ENCODE measurements around the gene TRAPPC5.

Gene TRAPPC5

DNA sequence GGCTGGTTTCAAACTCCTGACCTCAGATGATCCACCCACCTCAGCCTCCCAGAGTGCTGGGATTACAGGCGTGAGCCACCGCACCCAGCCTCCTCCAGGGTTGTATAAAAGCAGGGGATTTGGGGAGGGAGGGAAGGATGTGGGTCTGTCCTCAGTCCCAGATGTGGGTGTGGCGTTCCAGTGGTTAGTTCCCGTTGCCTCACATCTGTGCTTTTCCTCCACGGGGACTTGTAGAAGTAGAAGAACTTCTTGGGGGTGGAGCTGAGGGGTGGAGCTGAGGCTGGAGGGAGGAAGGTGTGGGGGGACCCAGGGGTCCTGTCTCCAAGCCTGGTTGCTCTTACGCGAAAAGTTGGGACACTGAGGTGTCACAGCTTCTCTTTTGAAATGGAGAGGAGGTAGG lies 4.3 kb upstream of the TRAPPC5 start:
- DNase-seq (ENCODE audit: low read depth in 2 of 2) = no peak

DNA sequence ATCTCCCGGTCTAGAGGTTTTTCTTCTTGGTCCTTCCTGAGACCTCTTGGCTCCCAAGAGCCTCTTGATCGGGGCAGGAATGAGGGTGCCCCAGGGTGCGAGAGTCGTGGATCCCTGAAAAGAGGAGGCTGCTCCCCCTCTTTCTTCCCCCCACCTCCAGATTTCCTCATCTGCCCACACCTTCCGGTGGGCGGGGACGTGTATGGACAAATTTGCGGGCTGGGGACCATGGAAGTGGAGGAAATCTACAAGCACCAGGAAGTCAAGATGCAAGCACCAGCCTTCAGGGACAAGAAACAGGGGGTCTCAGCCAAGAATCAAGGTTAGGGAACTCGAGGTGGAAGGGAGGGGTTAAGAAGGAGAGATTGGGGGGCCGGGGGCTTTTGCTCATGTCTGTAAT lies 3.8 kb upstream of the TRAPPC5 start, which contains the start of gene MCEMP1:
TSS of gene MCEMP1 (plus strand) at position 237 of the 400 bp plus-strand sequence. CDS start at position 268, 31 bp downstream.
- DNase-seq (ENCODE audit: low read depth in 2 of 2) = no peak

DNA sequence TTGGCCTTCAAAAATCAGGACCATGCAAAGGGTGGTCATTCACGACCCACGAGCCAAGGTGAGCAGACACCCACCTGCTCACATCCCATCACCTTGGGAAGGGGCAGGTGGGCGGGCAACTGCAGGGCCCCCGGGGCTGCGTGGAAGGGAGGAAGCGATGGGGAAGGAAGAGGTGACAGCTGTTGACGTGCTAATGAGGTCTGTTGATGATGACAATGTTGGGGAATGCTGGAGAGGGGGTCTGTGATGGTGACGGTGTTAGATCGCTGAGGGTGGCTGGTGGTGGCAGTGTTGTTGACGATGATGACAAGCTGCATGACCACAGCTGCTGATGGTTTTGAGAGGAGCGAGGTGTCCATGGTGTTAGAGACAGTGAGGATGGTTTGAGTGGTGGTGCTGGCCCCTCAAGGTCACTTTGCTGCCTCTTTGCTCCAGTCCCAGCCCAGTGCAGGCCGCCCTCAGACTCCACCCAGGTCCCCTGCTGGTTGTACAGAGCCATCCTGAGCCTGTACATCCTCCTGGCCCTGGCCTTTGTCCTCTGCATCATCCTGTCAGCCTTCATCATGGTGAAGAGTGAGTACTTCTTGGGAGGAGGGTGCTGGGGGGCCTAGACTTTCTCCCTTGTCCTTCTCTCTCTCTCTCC lies 2.8 kb upstream of the TRAPPC5 start:
- DNase-seq (ENCODE audit: low read depth in 2 of 2) = no peak

DNA sequence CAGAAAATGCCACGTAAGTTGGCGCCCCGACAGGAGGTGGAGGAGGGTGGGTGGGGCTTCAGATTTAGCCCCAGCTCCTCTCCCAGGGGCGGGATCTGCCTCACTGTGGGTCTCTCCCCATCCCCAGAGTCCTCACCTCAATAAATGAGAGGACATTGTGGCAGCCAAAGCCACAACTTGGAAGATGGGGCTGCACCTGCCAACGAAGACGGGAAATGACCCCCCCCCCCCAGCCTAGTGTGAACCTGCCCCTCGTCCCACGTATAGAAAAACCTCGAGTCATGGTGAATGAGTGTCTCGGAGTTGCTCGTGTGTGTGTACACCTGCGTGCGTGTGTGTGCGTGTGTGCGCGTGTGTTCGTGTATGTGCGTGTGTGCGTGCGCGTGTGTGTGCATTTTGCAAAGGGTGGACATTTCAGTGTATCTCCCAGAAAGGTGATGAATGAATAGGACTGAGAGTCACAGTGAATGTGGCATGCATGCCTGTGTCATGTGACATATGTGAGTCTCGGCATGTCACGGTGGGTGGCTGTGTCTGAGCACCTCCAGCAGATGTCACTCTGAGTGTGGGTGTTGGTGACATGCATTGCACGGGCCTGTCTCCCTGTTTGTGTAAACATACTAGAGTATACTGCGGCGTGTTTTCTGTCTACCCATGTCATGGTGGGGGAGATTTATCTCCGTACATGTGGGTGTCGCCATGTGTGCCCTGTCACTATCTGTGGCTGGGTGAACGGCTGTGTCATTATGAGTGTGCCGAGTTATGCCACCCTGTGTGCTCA lies 1.5 kb upstream of the TRAPPC5 start:
- peak; percentile 39 to 54 for DNase-seq (ENCODE audit: low read depth in 2 of 2)

DNA sequence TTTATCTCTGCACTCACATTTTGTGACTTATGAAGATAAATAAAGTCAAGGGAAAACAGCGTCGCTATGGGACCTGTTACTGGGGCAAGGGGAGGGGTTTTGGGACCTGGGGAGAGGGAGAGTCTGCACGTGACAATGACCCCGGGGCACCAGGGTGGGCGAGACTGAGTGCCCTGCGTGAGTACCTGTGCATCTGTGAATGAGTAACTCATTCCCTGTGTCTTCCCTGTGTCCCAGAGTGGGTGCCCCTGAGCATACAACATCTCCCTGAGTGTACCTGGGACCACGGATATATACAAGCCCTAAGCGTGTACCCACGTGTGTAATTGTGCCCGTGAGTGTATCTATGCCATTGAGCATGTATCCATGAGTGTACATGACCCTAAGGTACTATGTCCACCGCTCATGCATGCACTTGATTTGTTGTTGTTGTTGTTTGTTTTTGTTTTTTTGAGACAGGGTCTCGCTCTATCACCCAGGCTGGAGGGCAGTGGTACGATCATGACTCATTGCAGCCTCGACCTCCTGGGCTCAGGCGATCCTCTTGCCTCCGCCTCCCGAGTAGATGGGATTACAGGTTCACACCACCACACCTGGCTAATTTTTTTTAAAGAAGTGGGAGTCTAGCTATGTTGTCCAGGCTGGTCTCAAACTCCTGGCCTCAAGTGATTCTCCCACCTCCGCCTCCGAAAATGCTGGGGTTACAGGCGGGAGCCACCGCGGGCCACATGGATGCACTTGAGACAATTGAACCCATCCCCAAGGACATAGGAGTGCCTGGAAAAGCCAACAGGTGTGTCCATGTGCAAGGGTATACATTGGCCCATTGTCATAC lies 645 bp upstream of the TRAPPC5 start:
- no peak for DNase-seq (ENCODE audit: low read depth in 2 of 2)

DNA sequence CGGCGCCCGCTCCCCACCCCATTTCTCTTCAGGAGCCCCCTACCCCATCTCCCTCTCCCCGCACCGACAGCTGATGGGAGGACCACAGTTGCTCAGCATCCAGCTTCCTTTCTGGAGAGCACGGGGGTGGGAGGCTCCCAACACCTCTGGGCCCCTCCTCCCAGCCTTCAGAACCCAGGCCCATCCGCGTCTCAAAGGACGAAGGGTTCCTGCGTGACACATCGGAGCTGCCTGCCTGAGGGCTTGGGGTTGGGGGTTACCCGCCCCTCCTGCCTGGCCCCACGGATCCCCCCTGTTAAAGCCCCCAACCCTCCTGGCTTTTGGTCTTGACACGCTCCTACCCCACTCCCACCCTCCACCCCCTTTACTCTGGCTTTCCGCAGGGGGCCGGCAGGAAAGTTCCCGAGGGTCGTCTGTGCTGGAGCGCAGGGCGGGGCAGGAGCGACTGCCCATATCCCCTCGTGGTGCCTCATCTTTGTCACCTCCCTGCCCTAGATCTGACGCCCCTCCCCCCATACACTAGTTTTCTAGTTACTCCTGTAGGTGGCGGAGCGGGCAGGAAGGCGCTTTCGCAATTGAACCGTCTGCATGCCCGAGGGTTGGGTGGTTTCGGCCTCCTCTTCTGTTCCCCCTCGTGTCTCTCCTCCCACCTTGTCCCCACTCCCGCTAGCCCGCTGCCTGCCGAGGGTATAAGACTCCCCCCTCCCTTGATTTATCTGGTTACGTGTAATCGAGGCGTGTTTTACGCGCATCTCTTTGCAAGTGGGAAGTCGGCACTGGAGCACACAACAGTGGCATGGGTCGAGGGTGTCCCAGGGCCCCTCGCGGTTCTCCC lies 924 bp downstream of the TRAPPC5 start:
- peak; percentile 61 to 85 for DNase-seq (ENCODE audit: low read depth in 2 of 2)

DNA sequence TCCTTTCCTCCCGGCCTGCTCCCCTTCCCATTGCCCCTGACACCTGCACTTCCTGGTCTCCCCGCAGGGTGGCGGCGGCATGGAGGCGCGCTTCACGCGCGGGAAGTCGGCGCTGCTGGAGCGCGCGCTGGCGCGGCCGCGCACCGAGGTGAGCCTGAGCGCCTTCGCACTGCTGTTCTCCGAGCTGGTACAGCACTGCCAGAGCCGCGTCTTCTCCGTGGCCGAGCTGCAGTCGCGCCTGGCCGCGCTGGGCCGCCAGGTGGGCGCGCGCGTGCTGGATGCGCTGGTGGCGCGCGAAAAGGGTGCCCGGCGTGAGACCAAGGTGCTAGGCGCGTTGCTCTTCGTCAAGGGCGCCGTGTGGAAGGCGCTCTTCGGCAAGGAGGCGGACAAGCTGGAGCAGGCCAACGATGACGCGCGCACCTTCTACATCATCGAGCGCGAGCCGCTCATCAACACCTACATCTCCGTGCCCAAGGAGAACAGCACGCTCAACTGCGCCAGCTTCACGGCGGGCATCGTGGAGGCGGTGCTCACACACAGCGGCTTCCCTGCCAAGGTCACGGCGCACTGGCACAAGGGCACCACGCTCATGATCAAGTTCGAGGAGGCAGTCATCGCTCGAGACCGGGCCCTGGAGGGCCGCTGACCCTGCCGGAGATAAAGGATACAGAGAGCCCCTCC lies 1.7 kb downstream of the TRAPPC5 start:
- no peak for DNase-seq (ENCODE audit: low read depth in 2 of 2)

DNA sequence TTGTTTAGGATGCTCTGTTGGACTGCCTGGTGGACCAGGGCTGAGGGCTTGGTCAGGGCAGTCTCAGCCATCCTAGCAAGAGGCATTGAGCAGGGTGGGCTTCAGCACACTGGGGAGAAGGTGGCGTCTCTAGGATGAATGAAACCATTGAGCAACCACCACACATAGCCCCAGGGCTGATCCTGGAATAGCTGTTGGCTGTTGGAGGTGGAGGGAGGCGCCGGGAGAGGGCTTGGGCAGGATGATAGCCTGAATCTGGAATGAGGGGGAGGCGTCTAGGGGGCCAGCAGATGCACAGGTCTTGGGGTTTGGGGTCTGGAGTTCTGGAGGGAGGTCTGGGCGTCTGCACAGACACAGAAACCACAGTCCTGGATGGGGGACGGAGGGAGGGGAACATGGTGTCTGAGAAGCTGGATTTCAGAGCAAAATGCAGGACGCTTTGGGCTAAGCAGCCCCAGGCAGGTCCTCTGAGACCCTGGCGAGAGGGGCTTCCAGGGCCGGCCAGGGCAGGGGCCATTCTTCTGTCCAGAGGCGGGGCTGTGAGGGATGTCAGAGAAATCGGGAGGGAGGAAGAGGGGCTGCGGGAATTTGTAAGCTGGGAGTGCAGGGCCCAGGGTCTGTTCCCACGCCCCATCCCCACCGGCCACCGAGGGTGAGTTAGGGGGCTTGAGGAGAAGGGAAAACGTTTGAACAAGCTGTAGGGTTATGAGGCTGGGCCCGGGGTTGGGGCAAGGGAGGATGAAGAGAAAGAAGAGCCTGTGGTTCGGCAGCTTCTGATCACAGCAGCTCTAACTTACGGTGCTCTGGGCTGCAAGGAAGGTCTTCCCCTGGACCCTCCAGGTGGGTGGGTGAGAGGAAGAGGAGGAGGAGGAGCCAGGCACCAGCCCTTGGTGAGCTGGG lies 5.2 kb downstream of the TRAPPC5 start:
- no peak for DNase-seq (ENCODE audit: low read depth in 2 of 2)

DNA sequence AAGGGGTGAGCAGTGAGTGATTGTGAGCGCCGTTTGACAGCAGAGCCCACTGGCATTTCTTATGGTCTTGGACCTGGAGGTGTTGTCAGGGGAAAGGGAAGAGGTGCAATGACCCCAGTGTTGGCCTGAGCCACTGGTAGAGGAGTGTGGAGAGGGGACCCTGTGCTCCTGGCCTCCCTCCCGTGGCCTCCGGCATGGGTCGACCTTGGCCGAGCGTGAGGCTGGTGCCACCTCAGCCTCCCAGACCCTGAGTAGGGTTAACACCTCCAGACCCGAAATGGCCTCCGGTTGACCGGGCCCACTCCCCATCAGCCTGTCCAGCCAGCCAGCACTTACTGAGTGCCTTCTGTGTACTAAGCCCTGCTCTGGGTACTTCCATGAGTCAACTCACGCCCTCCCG lies 6.5 kb downstream of the TRAPPC5 start:
- DNase-seq (ENCODE audit: low read depth in 2 of 2) = no peak

DNA sequence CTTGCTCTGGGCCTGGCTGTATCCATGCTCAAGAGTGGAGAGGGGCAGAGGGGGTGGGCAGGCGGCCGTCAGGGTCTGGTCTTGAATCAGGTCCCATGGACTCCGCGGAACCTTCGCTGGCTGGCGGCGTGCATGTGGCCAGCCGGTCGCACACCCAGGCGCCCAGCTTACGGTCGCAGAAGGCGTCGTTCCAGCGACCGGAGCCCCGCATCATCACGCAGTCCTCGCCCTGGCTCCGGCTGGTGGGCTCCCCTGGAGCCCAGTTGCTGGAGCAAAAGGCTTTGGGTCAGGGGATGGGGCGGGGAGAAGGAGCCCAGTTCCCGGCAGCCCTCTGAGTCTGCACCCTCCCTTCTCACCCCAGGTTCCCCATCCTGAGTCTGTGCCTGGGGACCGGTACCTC lies 8.5 kb downstream of the TRAPPC5 start:
- DNase-seq (ENCODE audit: low read depth in 2 of 2) = no peak

DNA sequence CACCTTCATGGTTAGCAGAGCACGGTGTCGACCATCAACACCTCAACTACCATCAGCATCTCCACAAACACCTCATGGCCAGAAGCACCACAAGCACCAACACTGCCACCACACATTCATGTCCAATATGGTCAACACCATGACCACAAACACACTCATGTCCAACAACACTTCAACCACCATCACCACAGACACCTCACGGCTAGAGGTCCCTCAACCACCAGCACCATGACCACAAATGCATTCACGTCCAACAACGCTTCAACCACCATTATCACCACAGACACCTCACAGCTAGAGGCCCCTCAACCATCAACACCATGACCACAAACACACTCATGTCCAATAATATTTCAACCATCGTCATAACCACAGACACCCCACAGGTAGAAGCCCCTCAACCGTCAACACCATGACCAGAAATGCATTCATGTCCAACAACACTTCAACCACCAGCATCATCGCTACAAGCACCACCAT lies 10.2 kb downstream of the TRAPPC5 start:
- DNase-seq (ENCODE audit: low read depth in 2 of 2) = no peak

DNA sequence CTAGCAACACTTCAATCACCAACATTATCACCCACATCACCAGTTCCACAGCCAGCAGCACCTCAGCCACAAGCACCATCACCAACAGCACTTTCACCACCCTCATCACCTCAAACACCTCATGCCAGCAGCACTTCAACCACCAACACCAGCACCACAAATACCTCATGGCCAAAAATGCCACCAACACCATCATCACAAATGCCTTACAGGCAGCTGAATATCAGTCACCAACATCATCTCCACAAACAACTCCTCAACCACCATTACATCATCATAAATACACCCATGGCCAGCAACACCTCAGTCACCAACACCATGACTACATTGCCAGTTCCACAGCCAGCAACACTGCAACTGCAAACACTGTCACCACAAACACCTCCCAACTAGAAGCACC lies 10.9 kb downstream of the TRAPPC5 start:
- no peak for DNase-seq (ENCODE audit: low read depth in 2 of 2)

DNA sequence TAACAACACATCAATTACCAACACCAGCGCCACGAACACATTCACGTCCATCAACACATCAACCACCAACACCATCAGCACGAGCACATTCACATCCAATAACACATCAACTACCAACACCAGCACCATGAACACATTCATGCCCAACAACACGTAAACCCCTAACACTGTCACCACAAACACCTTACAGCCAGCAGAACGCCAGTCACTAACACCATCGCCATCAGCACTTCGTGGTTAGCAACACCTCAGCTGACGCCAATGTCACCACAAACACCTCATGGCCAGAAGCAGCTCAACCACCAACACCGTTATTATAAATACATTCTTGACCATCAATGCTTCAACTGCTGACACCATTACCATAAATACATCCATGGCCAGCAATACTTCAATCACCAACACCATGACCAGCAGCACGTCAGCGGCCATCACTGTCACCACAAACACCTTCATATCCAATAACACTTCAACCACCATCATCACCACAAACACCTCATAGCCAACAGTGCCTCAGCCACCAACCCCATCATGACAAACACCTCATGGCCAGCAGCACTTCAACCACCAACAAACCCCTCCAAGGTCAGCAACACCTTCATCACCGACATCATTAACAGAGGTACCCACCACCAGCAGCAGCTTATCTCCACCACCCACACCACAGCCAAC lies 11.9 kb downstream of the TRAPPC5 start:
- no peak for DNase-seq (ENCODE audit: low read depth in 2 of 2)

DNA sequence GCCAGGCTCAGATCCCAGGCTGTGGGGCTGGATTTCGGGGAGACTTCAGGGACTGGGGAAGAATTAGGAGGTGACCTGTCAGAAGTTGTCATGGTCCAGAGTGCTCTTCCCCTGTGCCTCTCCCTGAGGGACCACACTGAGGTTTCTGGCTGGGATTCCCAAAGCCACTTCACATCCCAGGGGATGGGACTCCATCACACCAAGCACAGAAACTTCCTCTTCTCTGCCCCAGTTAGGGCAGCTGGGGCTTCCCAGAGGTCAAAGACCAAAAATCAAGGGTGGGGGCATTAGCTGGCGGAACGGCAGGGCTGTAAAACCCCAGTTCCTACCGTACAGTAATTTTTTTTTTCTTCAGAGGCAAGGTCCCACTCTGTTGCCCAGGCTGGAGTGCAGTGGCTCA lies 13.9 kb downstream of the TRAPPC5 start:
- no peak for DNase-seq (ENCODE audit: low read depth in 2 of 2)

DNA sequence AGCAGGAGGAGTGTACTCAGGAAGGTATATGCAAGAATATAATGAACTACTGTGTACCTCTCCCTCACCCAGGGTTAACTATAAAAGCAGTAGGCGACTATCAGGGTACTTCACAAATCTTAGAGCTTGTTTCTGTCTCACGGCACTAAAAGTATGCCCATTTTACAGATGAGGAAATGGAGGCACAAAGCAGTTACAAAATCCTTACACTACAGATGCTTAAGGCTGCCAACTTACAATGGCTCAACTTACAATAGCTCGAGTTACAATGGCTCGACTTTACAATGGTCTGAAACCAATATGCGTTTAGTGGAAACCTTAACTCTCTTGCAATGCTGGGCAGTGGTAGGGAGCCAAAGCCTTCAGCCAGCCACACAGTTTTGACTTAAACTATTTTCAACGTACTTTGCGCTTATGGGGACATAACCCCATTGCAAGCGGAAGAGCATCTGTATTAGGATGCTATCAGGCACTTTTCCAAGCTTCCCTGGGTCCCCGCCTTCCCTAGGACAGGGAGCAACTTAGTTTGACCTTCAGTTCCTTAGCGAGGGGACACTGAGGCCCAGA lies 17.2 kb downstream of the TRAPPC5 start:
- DNase-seq (ENCODE audit: low read depth in 2 of 2) = no peak

DNA sequence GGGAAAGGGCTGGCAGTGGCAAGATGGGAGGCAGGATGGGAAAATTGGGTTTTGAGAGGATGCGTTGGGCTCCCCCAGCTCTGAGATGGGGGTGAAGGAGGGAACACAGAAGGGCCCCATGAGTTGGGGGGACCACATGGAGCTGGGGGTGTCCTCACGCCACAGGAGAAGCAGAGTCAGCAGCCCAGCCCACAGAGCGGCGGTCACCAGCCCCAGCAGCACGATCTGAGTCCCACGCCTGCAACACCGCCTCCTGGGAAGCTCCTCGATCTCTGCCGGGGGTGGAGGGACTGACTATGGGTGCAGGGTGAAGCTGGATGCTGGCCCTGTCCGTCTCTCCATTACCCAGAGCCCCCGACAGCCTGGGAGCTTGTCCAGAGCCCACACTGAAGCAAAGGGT lies 17.9 kb downstream of the TRAPPC5 start:
- DNase-seq (ENCODE audit: low read depth in 2 of 2) = no peak

DNA sequence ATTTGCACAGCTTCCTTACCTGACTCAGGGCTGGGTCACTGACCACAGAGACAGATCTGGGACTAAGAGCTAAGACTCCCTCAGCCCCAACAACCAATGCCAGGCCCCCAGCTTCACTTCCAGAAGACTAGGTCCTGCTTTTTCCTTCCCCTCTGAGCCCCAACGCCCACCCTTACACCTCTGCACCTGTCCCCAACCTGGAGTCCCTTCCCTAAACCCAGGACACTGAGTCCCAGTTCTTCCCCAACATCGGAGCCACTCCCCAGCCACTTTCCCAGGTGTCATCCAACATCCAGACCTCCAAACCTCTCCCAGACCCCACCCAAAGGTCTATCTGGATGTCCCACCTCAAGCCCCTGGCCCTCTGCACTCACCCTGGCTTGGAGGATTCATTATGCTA lies 18.4 kb downstream of the TRAPPC5 start:
- DNase-seq (ENCODE audit: low read depth in 2 of 2) = no peak

DNA sequence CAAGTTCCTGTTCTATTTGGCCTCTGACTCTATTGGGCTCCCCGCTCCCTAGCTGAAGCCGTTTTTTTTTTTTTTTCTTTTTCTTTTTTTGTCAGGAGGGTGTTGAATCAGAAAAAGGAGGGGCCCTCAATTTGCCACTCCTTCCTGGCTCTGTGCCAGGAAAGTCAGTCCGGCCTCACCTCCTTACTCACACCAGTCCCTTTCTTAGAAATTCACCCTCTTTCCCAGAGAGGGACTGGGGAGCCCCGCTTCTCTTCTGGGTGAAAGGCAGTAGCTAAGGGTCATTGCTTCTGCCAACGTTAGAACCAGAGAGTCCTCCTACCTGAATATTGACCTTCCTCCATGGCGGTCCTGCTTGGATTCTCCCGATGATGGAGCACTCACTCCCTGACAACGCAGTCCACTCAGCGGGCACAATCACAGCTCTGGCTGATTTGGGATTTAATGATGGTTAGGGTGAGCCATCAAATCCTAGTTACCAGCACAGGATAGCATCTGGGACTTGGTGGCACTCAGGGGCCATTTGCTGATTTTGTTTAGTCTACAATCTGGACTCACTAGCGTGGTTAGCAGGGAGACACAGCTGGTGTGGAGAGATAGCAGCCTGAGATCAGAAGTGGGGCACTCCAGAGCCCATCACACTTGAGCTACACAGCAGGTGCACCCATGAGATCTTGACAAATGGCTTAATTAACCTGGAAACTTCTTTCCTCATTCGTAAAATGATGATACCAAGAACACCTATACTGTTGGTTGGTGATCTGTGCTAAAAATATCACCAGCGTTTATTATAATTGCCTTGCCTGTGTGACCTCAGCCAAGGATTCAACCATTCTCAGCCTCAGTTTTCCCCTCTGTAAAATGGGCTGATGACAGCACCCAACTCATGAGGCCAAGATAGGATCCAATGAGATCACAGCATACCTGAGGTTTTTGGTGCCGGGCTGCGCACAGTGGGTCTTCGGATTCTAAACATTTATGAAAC lies 19.1 kb downstream of the TRAPPC5 start:
- peak in 1 of 2 experiments; percentile 58 for DNase-seq (ENCODE audit: low read depth in 2 of 2)

Measured in stimulated activated CD4-positive, alpha-beta T cell treated with anti-CD3 and anti-CD28 coated beads, Interleukin-12 subunit alpha, Interleukin-12 subunit beta, amount 100 ng/mL, for 24 hours (primary cell).